Measurements from ENCODE around the gene NUDT14. TPM values are rescaled to one million over a fixed set of nuclear protein-coding genes. Genes with fewer than 3 reads are reported as not detected.

NUDT14 gene
- total RNA-seq, 1 experiment from 2014 or later: 37.0 TPM

DNA sequence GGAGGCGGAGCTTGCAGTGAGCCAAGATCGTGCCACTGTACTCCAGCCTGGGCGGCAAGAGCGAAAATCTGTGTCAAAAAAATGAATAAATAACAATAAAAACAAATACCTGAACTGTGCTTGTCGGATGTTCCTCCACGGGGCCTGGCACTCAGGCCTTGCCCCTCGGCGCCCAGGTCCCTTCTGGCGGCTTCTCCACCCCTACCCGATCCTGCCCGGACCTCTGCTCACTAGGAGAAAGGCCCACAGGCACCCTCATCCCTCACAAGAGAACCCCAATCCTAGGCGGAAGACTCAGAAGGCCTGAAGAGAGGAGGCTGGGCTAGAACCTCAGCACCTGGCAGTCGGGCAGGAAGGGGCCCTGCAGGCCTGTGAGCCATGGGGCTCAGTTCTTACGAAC, 46.2 kb upstream of the NUDT14 start:
- CTCF ChIA-PET: no interaction called here

DNA sequence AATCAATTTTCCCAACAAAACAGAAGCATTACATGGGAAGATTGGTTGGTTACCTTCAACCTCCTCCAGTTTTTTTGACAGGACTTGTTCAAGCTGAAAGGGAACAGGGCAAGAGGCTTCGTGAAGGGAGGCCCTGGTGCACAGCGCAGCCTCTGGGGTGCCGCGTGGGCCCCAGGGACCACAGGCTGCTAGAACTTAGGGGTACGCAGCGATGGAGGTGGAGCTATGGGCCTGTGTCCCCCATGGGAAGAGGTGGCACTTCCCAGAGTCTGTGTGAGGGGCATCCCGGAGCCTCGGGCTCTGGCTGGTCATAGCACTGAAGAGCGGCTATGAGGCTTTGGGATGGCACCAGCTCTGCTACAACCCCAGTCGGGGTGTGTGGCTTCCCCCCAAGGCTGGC, 45.1 kb upstream of the NUDT14 start:
- no peaks in the 10 kb centered on the region for H4K20me1 ChIP-seq (ENCODE audit: insufficient read depth)
- no peaks in the 10 kb centered on the region; the same call in 1 of the 2 replicates for H3K79me2 ChIP-seq (ENCODE audit: low read depth)
- DNase-seq: no peak
- H3K9me3 ChIP-seq (ENCODE audit: insufficient read depth, low read depth): no peaks in the 10 kb centered on the region
- no TSS peak for BruUV-seq (replicated peaks)
- H3K27ac ChIP-seq: no peak overlapping the region
- CTCF ChIA-PET: no interaction called here
- H3K27me3 ChIP-seq (ENCODE audit: insufficient read depth, low read depth): no peaks in the 10 kb centered on the region
- TF ChIP-seq, protein P1, sequence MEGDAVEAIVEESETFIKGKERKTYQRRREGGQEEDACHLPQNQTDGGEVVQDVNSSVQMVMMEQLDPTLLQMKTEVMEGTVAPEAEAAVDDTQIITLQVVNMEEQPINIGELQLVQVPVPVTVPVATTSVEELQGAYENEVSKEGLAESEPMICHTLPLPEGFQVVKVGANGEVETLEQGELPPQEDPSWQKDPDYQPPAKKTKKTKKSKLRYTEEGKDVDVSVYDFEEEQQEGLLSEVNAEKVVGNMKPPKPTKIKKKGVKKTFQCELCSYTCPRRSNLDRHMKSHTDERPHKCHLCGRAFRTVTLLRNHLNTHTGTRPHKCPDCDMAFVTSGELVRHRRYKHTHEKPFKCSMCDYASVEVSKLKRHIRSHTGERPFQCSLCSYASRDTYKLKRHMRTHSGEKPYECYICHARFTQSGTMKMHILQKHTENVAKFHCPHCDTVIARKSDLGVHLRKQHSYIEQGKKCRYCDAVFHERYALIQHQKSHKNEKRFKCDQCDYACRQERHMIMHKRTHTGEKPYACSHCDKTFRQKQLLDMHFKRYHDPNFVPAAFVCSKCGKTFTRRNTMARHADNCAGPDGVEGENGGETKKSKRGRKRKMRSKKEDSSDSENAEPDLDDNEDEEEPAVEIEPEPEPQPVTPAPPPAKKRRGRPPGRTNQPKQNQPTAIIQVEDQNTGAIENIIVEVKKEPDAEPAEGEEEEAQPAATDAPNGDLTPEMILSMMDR (conservative IDR thresholded peaks at IDR 0.05): no peak
- TF ChIP-seq EZH2 (IDR thresholded peaks at IDR 0.05; ENCODE audit: low read depth): no peak
- H3K4me2 ChIP-seq: no peak overlapping the region
- no peaks in the 10 kb centered on the region for H3F3A ChIP-seq (ENCODE audit: insufficient read depth, low read depth)
- POLR2A ChIA-PET (ENCODE audit: unreplicated experiment): no interaction called here
- no peak overlapping the region for H2AFZ ChIP-seq
- H3K9me2 ChIP-seq (ENCODE audit: insufficient read depth): no peaks in the 10 kb centered on the region
- H3K36me3 ChIP-seq (ENCODE audit: low read depth): no peaks in the 10 kb centered on the region; the same call in 1 of the 2 replicates
- no peak overlapping the region for H3K4me3 ChIP-seq
- peaks cover 7% of the 10 kb centered on the region; the same call in 1 of the 2 replicates for H3K4me1 ChIP-seq (replicated peaks; ENCODE audit: insufficient read depth)
- intact Hi-C loops (cut with micrococcal nuclease; ENCODE audit: unreplicated experiment): no loop called here

More for the DNA sequence above, 46.2 kb upstream of the NUDT14 start:
- H3K79me2 ChIP-seq (ENCODE audit: low read depth): no peaks in the 10 kb centered on the region; the same call in 1 of the 2 replicates
- H4K20me1 ChIP-seq (ENCODE audit: insufficient read depth): no peaks in the 10 kb centered on the region
- no TSS peak for BruUV-seq (replicated peaks)
- no peak overlapping the region for H3K27ac ChIP-seq
- H2AFZ ChIP-seq: no peak overlapping the region
- H3K4me3 ChIP-seq: no peak overlapping the region
- H3K4me2 ChIP-seq: no peak overlapping the region
- intact Hi-C loops (cut with micrococcal nuclease; ENCODE audit: unreplicated experiment): no loop called here
- POLR2A ChIA-PET (ENCODE audit: unreplicated experiment): no interaction called here
- peaks cover 7% of the 10 kb centered on the region; the same call in 1 of the 2 replicates for H3K4me1 ChIP-seq (replicated peaks; ENCODE audit: insufficient read depth)
- no peaks in the 10 kb centered on the region for H3F3A ChIP-seq (ENCODE audit: insufficient read depth, low read depth)
- no peaks in the 10 kb centered on the region for H3K9me3 ChIP-seq (ENCODE audit: insufficient read depth, low read depth)
- DNase-seq: no peak
- TF ChIP-seq, protein P1 (conservative IDR thresholded peaks at IDR 0.05): no peak
- TF ChIP-seq EZH2 (IDR thresholded peaks at IDR 0.05; ENCODE audit: low read depth): no peak
- H3K9me2 ChIP-seq (ENCODE audit: insufficient read depth): no peaks in the 10 kb centered on the region
- no peaks in the 10 kb centered on the region; the same call in 1 of the 2 replicates for H3K36me3 ChIP-seq (ENCODE audit: low read depth)
- no peaks in the 10 kb centered on the region for H3K27me3 ChIP-seq (ENCODE audit: insufficient read depth, low read depth)

DNA sequence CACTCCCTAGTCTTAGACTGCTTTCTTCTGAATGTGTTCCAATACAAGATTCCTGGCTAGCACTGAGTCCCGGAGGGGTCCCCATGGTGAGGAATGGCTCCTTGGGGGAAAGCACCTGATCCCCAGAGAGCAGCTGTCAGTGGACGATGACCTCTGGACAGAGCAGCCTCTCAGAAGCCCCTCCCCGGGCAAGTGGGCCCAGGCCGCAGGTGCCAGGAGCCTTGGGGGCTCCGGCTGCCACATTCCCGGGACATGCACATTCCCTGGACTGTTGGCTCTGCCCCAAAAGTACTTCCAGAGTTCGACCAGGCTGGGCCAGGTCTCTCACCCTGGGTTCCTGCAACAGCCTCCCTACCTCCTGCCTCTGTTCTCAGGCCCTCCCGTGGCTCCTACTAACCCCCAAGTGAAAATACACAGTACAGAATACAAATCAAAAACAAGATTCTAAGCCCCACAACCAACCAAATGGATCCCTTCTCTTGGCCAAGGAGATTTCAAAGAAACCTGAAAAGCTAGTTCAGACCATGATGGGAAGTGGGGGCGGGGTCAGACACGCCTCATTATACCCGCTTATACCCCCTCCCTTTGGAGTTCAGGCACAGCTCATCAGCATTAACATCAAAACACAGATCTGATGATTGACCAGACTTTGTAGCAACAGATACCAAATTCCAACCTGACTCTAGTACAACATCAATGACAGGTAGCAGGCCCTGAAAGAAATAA, 43.9 kb upstream of the NUDT14 start:
- no peak overlapping the region for H3K4me2 ChIP-seq
- H4K20me1 ChIP-seq (ENCODE audit: insufficient read depth): no peaks in the 10 kb centered on the region
- ChIA-PET CTCF (interaction anchor here (0.6 kb wide), 1 partner anchor 186 kb away, joined by 8 read pairs; no protein-coding TSS in a partner anchor), POLR2A (ENCODE audit: unreplicated experiment) (no interaction called here)
- no peaks in the 10 kb centered on the region for H3F3A ChIP-seq (ENCODE audit: insufficient read depth, low read depth)
- H3K79me2 ChIP-seq (ENCODE audit: low read depth): no peaks in the 10 kb centered on the region; the same call in 1 of the 2 replicates
- TF ChIP-seq, protein P1 (conservative IDR thresholded peaks at IDR 0.05): no peak
- TF ChIP-seq EZH2 (IDR thresholded peaks at IDR 0.05; ENCODE audit: low read depth): no peak
- H3K4me3 ChIP-seq: no peak overlapping the region
- intact Hi-C loops (cut with micrococcal nuclease; ENCODE audit: unreplicated experiment): no loop called here
- no peaks in the 10 kb centered on the region for H3K27me3 ChIP-seq (ENCODE audit: insufficient read depth, low read depth)
- no peaks in the 10 kb centered on the region for H3K9me3 ChIP-seq (ENCODE audit: insufficient read depth, low read depth)
- DNase-seq: no peak
- H3K4me1 ChIP-seq (replicated peaks; ENCODE audit: insufficient read depth): peaks cover 7% of the 10 kb centered on the region; the same call in 1 of the 2 replicates
- no peaks in the 10 kb centered on the region for H3K9me2 ChIP-seq (ENCODE audit: insufficient read depth)
- BruUV-seq (replicated peaks): no TSS peak
- no peak overlapping the region for H3K27ac ChIP-seq
- H3K36me3 ChIP-seq (ENCODE audit: low read depth): no peaks in the 10 kb centered on the region; the same call in 1 of the 2 replicates
- H2AFZ ChIP-seq: no peak overlapping the region
